Thoracic aorta (tissue), 2 donors: ENCODE results near the gene EEIG1. TPM values are rescaled to one million over a fixed set of nuclear protein-coding genes. Genes with fewer than 3 reads are reported as not detected.
A peak's percentile ranks its signal among the peaks of the same experiment; 100 is the strongest.

Experiments
- ATAC-seq: fragments of 150-250 bp; one replicate; pipeline ENCODE4 v1.8.0; 2017; ENCODE audit warnings: low read depth; ENCODE audit not compliant: insufficient number of reproducible peaks, low FRiP score
- DNase-seq: peaks from one replicate; pipeline ENCODE4 v3.0.0-alpha.2; 2020; ENCODE audit warnings: low spot score
- H3K27ac ChIP-seq, 2 donors: fragments of 200-600 bp; sonication (generic); 1 replicate in 1 of 2; 2 replicates in 1 of 2; pipeline ENCODE4 v1.5.1; 2016; ENCODE audit warnings: mild to moderate bottlenecking in 2 of 2, moderate library complexity in 2 of 2
- H3K27me3 ChIP-seq: fragments of 200-600 bp; sonication (generic); replicated peaks from 2 replicates; pipeline ENCODE4 v1.6.0; 2016; ENCODE audit warnings: mild to moderate bottlenecking; ENCODE audit not compliant: insufficient read depth
- H3K36me3 ChIP-seq: fragments of 200-600 bp; sonication (generic); one replicate; pipeline ENCODE4 v1.5.1; 2016
- H3K4me1 ChIP-seq, 2 donors: fragments of 200-600 bp; sonication (generic); 1 replicate in 1 of 2; 2 replicates in 1 of 2; pipeline versions ENCODE4 v1.5.1 to v1.6.0; 2016; ENCODE audit warnings: low read depth in 2 of 2, mild to moderate bottlenecking in 1 of 2; ENCODE audit not compliant: control insufficient read depth in 1 of 2
- H3K4me3 ChIP-seq: fragments of 200-600 bp; sonication (generic); 2 replicates; pipeline ENCODE4 v1.5.1; 2016; ENCODE audit warnings: mild to moderate bottlenecking
- H3K9me3 ChIP-seq: fragments of 200-600 bp; sonication (generic); 2 replicates; pipeline ENCODE4 v1.5.1; 2016
- total RNA-seq, 2 donors: library from RNA; depleted of rRNA; stranded (reverse); fragments of >200 nt; gene quantifications; one replicate each; pipeline versions ENCODE4 v1.1.0 to v1.2.3, GENCODE V29; 2016
- TF ChIP-seq, protein P1 (sequence below): fragments of 200-600 bp; sonication (generic); IDR thresholded peaks from one replicate; pipeline ENCODE4 v1.5.1; 2019; ENCODE audit warnings: antibody characterized with exemption

Gene EEIG1
- total RNA-seq, 2 donors from 2014 or later = 20.4 to 26.5 TPM

DNA sequence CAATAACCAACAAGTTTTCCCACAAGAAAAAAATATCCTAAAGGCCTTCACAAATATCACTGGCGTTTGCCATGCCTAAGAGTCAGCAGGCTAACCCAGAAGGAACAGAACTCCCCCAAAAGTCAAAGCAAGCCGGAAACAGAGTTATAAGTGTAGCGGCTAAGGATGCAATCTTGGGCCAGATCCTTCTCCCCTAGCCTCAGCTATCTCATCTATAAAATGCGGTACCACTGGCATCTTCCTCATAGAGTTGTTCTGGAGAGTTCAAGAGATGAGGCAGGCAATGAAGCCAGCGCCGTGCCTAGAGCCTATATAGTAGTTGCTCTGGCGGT is 43.8 kb downstream of the EEIG1 start:
- Histone ChIP-seq H3K27me3 (no peaks in the 10 kb centered on the region), H3K4me1 (peaks cover 12 to 31% of the 10 kb centered on the region in 2 donors), H3K27ac (no peak overlapping the region)

DNA sequence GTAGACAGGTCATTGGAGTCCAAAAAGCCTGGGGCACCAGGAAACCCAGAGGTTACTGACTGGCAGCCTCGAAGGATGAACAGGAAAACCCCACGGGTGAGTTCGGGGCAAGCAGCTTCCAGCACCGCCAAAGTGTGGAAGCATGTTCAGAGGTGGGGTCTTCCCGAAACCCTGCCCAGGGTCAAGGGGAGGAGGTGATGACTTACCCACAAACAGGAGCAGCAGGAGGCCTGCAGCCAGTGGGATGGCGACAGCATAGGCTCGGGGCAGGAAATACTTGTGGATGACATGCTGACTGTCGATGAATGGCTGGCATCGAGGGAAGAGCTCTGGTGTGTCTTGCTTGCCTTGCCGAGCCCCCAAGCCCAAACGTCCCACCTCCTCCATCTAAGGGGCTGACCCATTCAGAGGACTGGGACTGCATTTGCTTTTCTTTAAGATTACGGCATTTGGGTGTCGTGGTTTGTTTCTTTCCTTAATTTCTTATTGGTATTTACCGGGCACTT is 44.4 kb downstream of the EEIG1 start:
- peaks cover 12 to 34% of the 10 kb centered on the region in 2 donors for H3K4me1 ChIP-seq
- H3K4me3 ChIP-seq = no peak overlapping the region
- ATAC-seq = no peak
- peaks cover 4% of the 10 kb centered on the region for H3K36me3 ChIP-seq
- no peak overlapping the region for H3K27ac ChIP-seq
- no peak for DNase-seq
- TF ChIP-seq, protein P1, sequence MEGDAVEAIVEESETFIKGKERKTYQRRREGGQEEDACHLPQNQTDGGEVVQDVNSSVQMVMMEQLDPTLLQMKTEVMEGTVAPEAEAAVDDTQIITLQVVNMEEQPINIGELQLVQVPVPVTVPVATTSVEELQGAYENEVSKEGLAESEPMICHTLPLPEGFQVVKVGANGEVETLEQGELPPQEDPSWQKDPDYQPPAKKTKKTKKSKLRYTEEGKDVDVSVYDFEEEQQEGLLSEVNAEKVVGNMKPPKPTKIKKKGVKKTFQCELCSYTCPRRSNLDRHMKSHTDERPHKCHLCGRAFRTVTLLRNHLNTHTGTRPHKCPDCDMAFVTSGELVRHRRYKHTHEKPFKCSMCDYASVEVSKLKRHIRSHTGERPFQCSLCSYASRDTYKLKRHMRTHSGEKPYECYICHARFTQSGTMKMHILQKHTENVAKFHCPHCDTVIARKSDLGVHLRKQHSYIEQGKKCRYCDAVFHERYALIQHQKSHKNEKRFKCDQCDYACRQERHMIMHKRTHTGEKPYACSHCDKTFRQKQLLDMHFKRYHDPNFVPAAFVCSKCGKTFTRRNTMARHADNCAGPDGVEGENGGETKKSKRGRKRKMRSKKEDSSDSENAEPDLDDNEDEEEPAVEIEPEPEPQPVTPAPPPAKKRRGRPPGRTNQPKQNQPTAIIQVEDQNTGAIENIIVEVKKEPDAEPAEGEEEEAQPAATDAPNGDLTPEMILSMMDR = no peak
- H3K27me3 ChIP-seq = no peaks in the 10 kb centered on the region
- H3K9me3 ChIP-seq = no peaks in the 10 kb centered on the region

More for the DNA sequence above, 43.8 kb downstream of the EEIG1 start:
- ATAC-seq (no peak), DNase-seq (no peak)
- Histone ChIP-seq H3K9me3 (no peaks in the 10 kb centered on the region), H3K4me3 (peak overlapping the region; percentile 84), H3K36me3 (peaks cover 4% of the 10 kb centered on the region)
- TF ChIP-seq, protein P1 = no peak

DNA sequence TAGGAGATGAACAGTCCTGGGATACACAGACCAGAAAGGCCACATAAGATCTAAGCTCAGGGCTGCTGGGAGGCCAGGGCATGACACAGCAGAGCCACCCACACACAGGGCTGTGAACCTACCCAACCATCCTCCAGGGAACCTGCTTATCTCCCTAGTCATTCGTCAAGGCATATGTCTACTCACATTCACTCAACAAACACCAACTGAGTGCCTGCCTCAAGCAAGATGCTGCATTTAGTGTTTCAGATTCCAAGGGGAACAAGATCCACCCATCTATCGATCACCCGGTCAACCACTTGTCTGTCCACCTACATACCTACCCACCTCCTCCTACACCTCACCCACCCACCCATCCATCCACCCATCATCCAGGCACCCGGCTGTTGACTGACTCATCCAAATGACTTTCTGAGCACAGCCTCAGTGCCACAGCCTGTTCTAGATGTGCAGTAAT is 45.0 kb downstream of the EEIG1 start:
- Histone ChIP-seq H3K4me1 (peaks cover 15 to 40% of the 10 kb centered on the region in 2 donors), H3K9me3 (no peaks in the 10 kb centered on the region), H3K4me3 (no peak overlapping the region), H3K27me3 (no peaks in the 10 kb centered on the region), H3K36me3 (peaks cover 4% of the 10 kb centered on the region), H3K27ac (no peak overlapping the region)
- no peak for ATAC-seq
- no peak for DNase-seq
- TF ChIP-seq, protein P1 = no peak

DNA sequence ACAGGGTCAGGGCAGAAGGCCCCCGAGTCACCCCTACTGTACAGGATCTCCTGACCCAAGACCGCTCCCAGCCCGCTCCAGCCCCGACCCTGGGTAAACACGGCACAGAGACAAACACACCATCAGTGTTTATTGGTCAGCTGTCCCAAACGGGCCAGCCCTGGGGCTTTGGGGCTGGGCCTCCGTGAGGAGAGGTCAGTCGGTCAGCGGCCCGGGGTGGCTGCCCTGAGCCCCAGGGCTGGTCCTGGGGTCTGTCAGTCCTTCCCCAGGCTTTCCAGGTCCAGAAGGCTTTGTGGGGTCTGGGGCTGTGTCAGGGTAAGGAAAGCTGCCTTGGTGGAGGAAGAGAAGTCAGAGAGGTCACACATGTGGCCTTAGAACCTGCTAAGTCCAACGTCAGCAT is 45.8 kb downstream of the EEIG1 start:
- no peak overlapping the region for H3K27ac ChIP-seq
- no peaks in the 10 kb centered on the region for H3K9me3 ChIP-seq
- TF ChIP-seq, protein P1 = no peak
- H3K4me3 ChIP-seq = no peak overlapping the region
- DNase-seq = no peak
- no peak for ATAC-seq
- H3K36me3 ChIP-seq = peaks cover 4% of the 10 kb centered on the region
- no peaks in the 10 kb centered on the region for H3K27me3 ChIP-seq
- H3K4me1 ChIP-seq = peaks cover 20 to 47% of the 10 kb centered on the region in 2 donors

DNA sequence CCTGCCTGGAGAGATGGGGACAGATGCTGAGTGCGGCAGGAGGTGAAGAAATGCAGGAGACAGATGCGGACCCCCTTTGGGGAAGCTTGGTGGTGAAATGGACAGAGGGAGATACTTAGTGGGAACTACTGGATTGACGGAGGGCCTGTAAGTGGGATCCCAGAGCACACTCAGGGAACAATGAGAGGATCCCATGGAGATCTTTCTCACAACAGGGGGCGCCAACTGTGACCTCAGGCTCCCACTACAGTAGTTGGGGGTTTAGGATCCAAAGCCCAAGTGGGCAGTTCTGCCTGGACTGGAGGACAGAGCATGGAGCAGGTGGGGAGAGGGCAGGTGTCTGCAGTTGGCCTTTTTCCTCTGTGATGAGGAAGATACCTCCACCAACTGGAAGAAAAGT is 46.5 kb downstream of the EEIG1 start:
- ATAC-seq (no peak), DNase-seq (no peak)
- TF ChIP-seq, protein P1 = no peak

More for the DNA sequence above, 46.5 kb downstream of the EEIG1 start:
- Histone ChIP-seq H3K27ac (no peak overlapping the region), H3K4me3 (no peak overlapping the region), H3K27me3 (no peaks in the 10 kb centered on the region), H3K36me3 (peaks cover 4% of the 10 kb centered on the region), H3K4me1 (peaks cover 20 to 47% of the 10 kb centered on the region in 2 donors), H3K9me3 (no peaks in the 10 kb centered on the region)
